Prostate gland (tissue), 2 donors: Measurements from ENCODE around the gene PET117.

Experiments used
- CTCF ChIP-seq, 4 experiments: fragments of 200-600 bp in 2 of 4; fragments of 450-650 bp in 2 of 4; sonication (generic) in 2 of 4; IDR thresholded peaks; 1 replicate in 3 of 4; 2 replicates in 1 of 4; pipeline ENCODE4 v1.5.1; 2016 to 2019; ENCODE audit warnings: antibody characterized with exemption in 4 of 4, mild to moderate bottlenecking in 2 of 4, moderate library complexity in 2 of 4
- POLR2A ChIP-seq: fragments of 450-650 bp; IDR thresholded peaks from one replicate; pipeline ENCODE4 v1.6.1; 2016; ENCODE audit warnings: antibody characterized with exemption, mild to moderate bottlenecking

- TF ChIP-seq CTCF (IDR thresholded peaks at IDR 0.05) (no peak), POLR2A (no peak)
These were observed 43.5 kb upstream of the PET117 start for GRCh38 chr20:18094191-18094590.
